ENCODE data around the gene TNFSF9. TPM values are rescaled to one million over a fixed set of nuclear protein-coding genes. Genes with fewer than 3 reads are reported as not detected.

Gene TNFSF9
- total RNA-seq, 3 donors from 2014 or later (not counting 1 experiment from before 2014, with no cell fraction given), result 3.3 to 6.0 (median 5.6) TPM

GRCh38 chr19:6534451-6535093 is 3.7 kb downstream of the TNFSF9 start:
- H3K27ac ChIP-seq (ENCODE audit: low read length), result no peak overlapping the region
- H3K4me3 ChIP-seq (ENCODE audit: low read length), result no peak overlapping the region
- Mint-ChIP-seq H3K4me3 (no peak overlapping the region), H3K27ac (no peak overlapping the region), H3K27me3 (ENCODE audit: low read depth in 2 of 2) (peaks cover 0 to 30% of the 10 kb centered on the region in 2 donors), H3K4me1 (peaks cover 17 to 40% of the 10 kb centered on the region in 2 donors), H3K9me3 (no peaks in the 10 kb centered on the region), H3K36me3 (no peaks in the 10 kb centered on the region)
- no peaks in the 10 kb centered on the region for H3K9me3 ChIP-seq (ENCODE audit: control insufficient read depth, insufficient read depth, low read length)
- no peak for DNase-seq
- peaks cover 17% of the 10 kb centered on the region for H3K27me3 ChIP-seq (ENCODE audit: control insufficient read depth, insufficient read depth, low read length)
- no peak for TF ChIP-seq CTCF (IDR thresholded peaks at IDR 0.05)
- intact Hi-C loops (cut with micrococcal nuclease), result no loop called here
- 95% methylated on average over 40 of the region's 40 CpGs for WGBS (ENCODE audit: insufficient coverage)
- H3K36me3 ChIP-seq (ENCODE audit: control insufficient read depth, insufficient read depth, low read length), result no peaks in the 10 kb centered on the region
- peaks cover 55% of the 10 kb centered on the region for H3K4me1 ChIP-seq (ENCODE audit: control insufficient read depth, insufficient read depth, low read length)
- no peak for ATAC-seq

GRCh38 chr19:6535558-6536137 is 4.8 kb downstream of the TNFSF9 start:
- ATAC-seq (no peak), DNase-seq (no peak)
- no peaks in the 10 kb centered on the region for H3K36me3 Mint-ChIP-seq
- no peaks in the 10 kb centered on the region for H3K9me3 ChIP-seq (ENCODE audit: control insufficient read depth, insufficient read depth, low read length)
- peaks cover 9 to 29% of the 10 kb centered on the region in 2 donors for H3K4me1 Mint-ChIP-seq
- peaks cover 0 to 20% of the 10 kb centered on the region in 2 donors for H3K27me3 Mint-ChIP-seq (ENCODE audit: low read depth in 2 of 2)
- H3K36me3 ChIP-seq (ENCODE audit: control insufficient read depth, insufficient read depth, low read length), result no peaks in the 10 kb centered on the region
- no peak overlapping the region for H3K4me3 ChIP-seq (ENCODE audit: low read length)
- intact Hi-C loops (cut with micrococcal nuclease), result no loop called here
- H3K27me3 ChIP-seq (ENCODE audit: control insufficient read depth, insufficient read depth, low read length), result peaks cover 15% of the 10 kb centered on the region
- H3K4me3 Mint-ChIP-seq, result peak overlapping the region; percentile 37
- H3K9me3 Mint-ChIP-seq, result no peaks in the 10 kb centered on the region
- H3K27ac ChIP-seq (ENCODE audit: low read length), result no peak overlapping the region
- H3K4me1 ChIP-seq (ENCODE audit: control insufficient read depth, insufficient read depth, low read length), result peaks cover 52% of the 10 kb centered on the region
- 91% methylated on average over 9 of the region's 10 CpGs for WGBS (ENCODE audit: insufficient coverage)
- peak overlapping the region; percentile 29 to 45 for H3K27ac Mint-ChIP-seq
- TF ChIP-seq CTCF (IDR thresholded peaks at IDR 0.05), result no peak

- intact Hi-C loops (cut with micrococcal nuclease), result no loop called here
Measured at GRCh38 chr19:6539514-6539913, 8.7 kb downstream of the TNFSF9 start.

More at GRCh38 chr19:6539514-6539913, 8.7 kb downstream of the TNFSF9 start:
- Histone ChIP-seq H3K9me3 (ENCODE audit: control insufficient read depth, insufficient read depth, low read length) (no peaks in the 10 kb centered on the region), H3K27ac (ENCODE audit: low read length) (no peak overlapping the region), H3K4me1 (ENCODE audit: control insufficient read depth, insufficient read depth, low read length) (peaks cover 33% of the 10 kb centered on the region), H3K27me3 (ENCODE audit: control insufficient read depth, insufficient read depth, low read length) (no peaks in the 10 kb centered on the region), H3K36me3 (ENCODE audit: control insufficient read depth, insufficient read depth, low read length) (no peaks in the 10 kb centered on the region), H3K4me3 (ENCODE audit: low read length) (no peak overlapping the region)
- Mint-ChIP-seq H3K4me3 (no peak overlapping the region), H3K27me3 (ENCODE audit: low read depth in 2 of 2) (no peaks in the 10 kb centered on the region), H3K27ac (no peak overlapping the region), H3K36me3 (no peaks in the 10 kb centered on the region), H3K4me1 (peaks cover 8 to 9% of the 10 kb centered on the region in 2 donors), H3K9me3 (no peaks in the 10 kb centered on the region)
- WGBS (ENCODE audit: insufficient coverage), result 96% methylated on average over 6 of the region's 6 CpGs
- ATAC-seq (no peak), DNase-seq (no peak)
- no peak for TF ChIP-seq CTCF (IDR thresholded peaks at IDR 0.05)
